Measurements from ENCODE around the gene TSGA10IP.

TSGA10IP gene

GRCh38 chr11:65945430-65945911, at the start of gene TSGA10IP:
TSGA10IP (plus strand) TSS chr11:65945480; CDS start chr11:65945676, 196 bp downstream.
- no peak for DNase-seq (ENCODE audit: low read depth)
- H3K4me3 ChIP-seq (ENCODE audit: low read depth, low read length): no peak within 1 kb of the TSS

GRCh38 chr11:65895482-65895981, 49.7 kb upstream of the TSGA10IP start:
- no peak overlapping the region for H3K4me3 ChIP-seq (ENCODE audit: low read depth, low read length)
- no peak for DNase-seq (ENCODE audit: low read depth)

- no peak for DNase-seq (ENCODE audit: low read depth)
- H3K4me3 ChIP-seq (ENCODE audit: low read depth, low read length): peak overlapping the region; percentile 9
Observed at GRCh38 chr11:65896034-65896999, 49.0 kb upstream of the TSGA10IP start.

- H3K4me3 ChIP-seq (ENCODE audit: low read depth, low read length): peak overlapping the region; percentile 9
- no peak for DNase-seq (ENCODE audit: low read depth)
Observed at GRCh38 chr11:65897020-65897471, 48.2 kb upstream of the TSGA10IP start.

- peak overlapping the region; percentile 85 for H3K4me3 ChIP-seq (ENCODE audit: low read depth, low read length)
- no peak for DNase-seq (ENCODE audit: low read depth)
Observed at GRCh38 chr11:65898656-65899355, 46.5 kb upstream of the TSGA10IP start.

GRCh38 chr11:65899356-65900124, 45.7 kb upstream of the TSGA10IP start:
- no peak for DNase-seq (ENCODE audit: low read depth)
- H3K4me3 ChIP-seq (ENCODE audit: low read depth, low read length): peak overlapping the region; percentile 85

GRCh38 chr11:65900125-65900898, 45.0 kb upstream of the TSGA10IP start, which contains the start of gene FOSL1:
FOSL1 (minus strand) TSS chr11:65900388; CDS start chr11:65900339, 49 bp downstream.
- DNase-seq (ENCODE audit: low read depth): peak; percentile 86

GRCh38 chr11:65900899-65901180, 44.4 kb upstream of the TSGA10IP start:
- no peak for DNase-seq (ENCODE audit: low read depth)
- peak overlapping the region; percentile 85 for H3K4me3 ChIP-seq (ENCODE audit: low read depth, low read length)

More at GRCh38 chr11:65900125-65900898, 45.0 kb upstream of the TSGA10IP start, which contains the start of gene FOSL1:
- H3K4me3 ChIP-seq (ENCODE audit: low read depth, low read length): peak within 1 kb of the TSS; percentile 85

GRCh38 chr11:65903068-65903481, 42.2 kb upstream of the TSGA10IP start:
- no peak overlapping the region for H3K4me3 ChIP-seq (ENCODE audit: low read depth, low read length)
- DNase-seq (ENCODE audit: low read depth): no peak

- H3K4me3 ChIP-seq (ENCODE audit: low read depth, low read length): no peak overlapping the region
- DNase-seq (ENCODE audit: low read depth): no peak
Observed at GRCh38 chr11:65903715-65904114, 41.6 kb upstream of the TSGA10IP start.

- H3K4me3 ChIP-seq (ENCODE audit: low read depth, low read length): no peak overlapping the region
- DNase-seq (ENCODE audit: low read depth): no peak
Observed at GRCh38 chr11:65906602-65907001, 38.7 kb upstream of the TSGA10IP start.

GRCh38 chr11:65907878-65908277, 37.4 kb upstream of the TSGA10IP start:
- H3K4me3 ChIP-seq (ENCODE audit: low read depth, low read length): no peak overlapping the region
- DNase-seq (ENCODE audit: low read depth): no peak

GRCh38 chr11:65911682-65912568, 33.4 kb upstream of the TSGA10IP start:
- H3K4me3 ChIP-seq (ENCODE audit: low read depth, low read length): no peak overlapping the region
- DNase-seq (ENCODE audit: low read depth): no peak

GRCh38 chr11:65912845-65913244, 32.4 kb upstream of the TSGA10IP start:
- DNase-seq (ENCODE audit: low read depth): no peak
- H3K4me3 ChIP-seq (ENCODE audit: low read depth, low read length): no peak overlapping the region

- DNase-seq (ENCODE audit: low read depth): no peak
- no peak overlapping the region for H3K4me3 ChIP-seq (ENCODE audit: low read depth, low read length)
Observed at GRCh38 chr11:65915101-65915820, 30.0 kb upstream of the TSGA10IP start.

GRCh38 chr11:65915821-65916251, 29.4 kb upstream of the TSGA10IP start:
- DNase-seq (ENCODE audit: low read depth): peak; percentile 89
- H3K4me3 ChIP-seq (ENCODE audit: low read depth, low read length): no peak overlapping the region

GRCh38 chr11:65916391-65916790, 28.9 kb upstream of the TSGA10IP start:
- no peak overlapping the region for H3K4me3 ChIP-seq (ENCODE audit: low read depth, low read length)
- DNase-seq (ENCODE audit: low read depth): no peak
